Measurements from ENCODE around the gene PIGW. TPM values are rescaled to one million over a fixed set of nuclear protein-coding genes. Genes with fewer than 3 reads are reported as not detected.

The PIGW gene
- polyA plus RNA-seq, 1 donor from 2014 or later = 5.4 TPM

DNA sequence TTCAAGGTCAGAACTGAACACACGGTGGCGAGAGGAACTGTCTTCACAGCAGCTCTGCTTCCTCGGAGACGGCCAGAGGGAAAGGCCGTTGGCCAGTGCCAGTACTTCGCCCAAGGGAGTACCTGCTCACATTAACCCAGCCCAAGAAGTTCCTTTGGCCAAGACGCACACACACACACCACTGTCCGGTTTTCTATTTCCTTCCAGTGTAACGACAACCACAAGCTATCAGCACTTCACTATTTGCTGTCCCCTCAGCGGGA is 9.2 kb downstream of the PIGW start:
- peaks cover 4% of the 10 kb centered on the region for H3F3A ChIP-seq (ENCODE audit: insufficient read depth, low read length, poor library complexity, severe bottlenecking)
- no peak for TF ChIP-seq MXI1 (conservative IDR thresholded peaks at IDR 0.05; ENCODE audit: poor library complexity, severe bottlenecking)
- TF ChIP-seq SMC3 (conservative IDR thresholded peaks at IDR 0.05; ENCODE audit: poor library complexity) = no peak
- no peak for TF ChIP-seq POLR2AphosphoS5 (IDR thresholded peaks at IDR 0.05)
- TF ChIP-seq RAD21 (conservative IDR thresholded peaks at IDR 0.05) = no peak
- TF ChIP-seq, protein P1, sequence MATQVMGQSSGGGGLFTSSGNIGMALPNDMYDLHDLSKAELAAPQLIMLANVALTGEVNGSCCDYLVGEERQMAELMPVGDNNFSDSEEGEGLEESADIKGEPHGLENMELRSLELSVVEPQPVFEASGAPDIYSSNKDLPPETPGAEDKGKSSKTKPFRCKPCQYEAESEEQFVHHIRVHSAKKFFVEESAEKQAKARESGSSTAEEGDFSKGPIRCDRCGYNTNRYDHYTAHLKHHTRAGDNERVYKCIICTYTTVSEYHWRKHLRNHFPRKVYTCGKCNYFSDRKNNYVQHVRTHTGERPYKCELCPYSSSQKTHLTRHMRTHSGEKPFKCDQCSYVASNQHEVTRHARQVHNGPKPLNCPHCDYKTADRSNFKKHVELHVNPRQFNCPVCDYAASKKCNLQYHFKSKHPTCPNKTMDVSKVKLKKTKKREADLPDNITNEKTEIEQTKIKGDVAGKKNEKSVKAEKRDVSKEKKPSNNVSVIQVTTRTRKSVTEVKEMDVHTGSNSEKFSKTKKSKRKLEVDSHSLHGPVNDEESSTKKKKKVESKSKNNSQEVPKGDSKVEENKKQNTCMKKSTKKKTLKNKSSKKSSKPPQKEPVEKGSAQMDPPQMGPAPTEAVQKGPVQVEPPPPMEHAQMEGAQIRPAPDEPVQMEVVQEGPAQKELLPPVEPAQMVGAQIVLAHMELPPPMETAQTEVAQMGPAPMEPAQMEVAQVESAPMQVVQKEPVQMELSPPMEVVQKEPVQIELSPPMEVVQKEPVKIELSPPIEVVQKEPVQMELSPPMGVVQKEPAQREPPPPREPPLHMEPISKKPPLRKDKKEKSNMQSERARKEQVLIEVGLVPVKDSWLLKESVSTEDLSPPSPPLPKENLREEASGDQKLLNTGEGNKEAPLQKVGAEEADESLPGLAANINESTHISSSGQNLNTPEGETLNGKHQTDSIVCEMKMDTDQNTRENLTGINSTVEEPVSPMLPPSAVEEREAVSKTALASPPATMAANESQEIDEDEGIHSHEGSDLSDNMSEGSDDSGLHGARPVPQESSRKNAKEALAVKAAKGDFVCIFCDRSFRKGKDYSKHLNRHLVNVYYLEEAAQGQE (IDR thresholded peaks at IDR 0.05; ENCODE audit: borderline replicate concordance) = no peak
- no peak for TF ChIP-seq EZH2 (IDR thresholded peaks at IDR 0.05; ENCODE audit: borderline replicate concordance, insufficient read depth, low read length, poor library complexity, severe bottlenecking)
- no peak for TF ChIP-seq TAF1 (IDR thresholded peaks at IDR 0.05; ENCODE audit: low read depth)
- TF ChIP-seq, protein P2, sequence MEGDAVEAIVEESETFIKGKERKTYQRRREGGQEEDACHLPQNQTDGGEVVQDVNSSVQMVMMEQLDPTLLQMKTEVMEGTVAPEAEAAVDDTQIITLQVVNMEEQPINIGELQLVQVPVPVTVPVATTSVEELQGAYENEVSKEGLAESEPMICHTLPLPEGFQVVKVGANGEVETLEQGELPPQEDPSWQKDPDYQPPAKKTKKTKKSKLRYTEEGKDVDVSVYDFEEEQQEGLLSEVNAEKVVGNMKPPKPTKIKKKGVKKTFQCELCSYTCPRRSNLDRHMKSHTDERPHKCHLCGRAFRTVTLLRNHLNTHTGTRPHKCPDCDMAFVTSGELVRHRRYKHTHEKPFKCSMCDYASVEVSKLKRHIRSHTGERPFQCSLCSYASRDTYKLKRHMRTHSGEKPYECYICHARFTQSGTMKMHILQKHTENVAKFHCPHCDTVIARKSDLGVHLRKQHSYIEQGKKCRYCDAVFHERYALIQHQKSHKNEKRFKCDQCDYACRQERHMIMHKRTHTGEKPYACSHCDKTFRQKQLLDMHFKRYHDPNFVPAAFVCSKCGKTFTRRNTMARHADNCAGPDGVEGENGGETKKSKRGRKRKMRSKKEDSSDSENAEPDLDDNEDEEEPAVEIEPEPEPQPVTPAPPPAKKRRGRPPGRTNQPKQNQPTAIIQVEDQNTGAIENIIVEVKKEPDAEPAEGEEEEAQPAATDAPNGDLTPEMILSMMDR (IDR thresholded peaks at IDR 0.05; ENCODE audit: poor library complexity, severe bottlenecking) = no peak
- peak overlapping the region; percentile 99 for H3K4me3 ChIP-seq (ENCODE audit: low read length)
- H3K36me3 ChIP-seq (ENCODE audit: insufficient read depth, low read length) = no peaks in the 10 kb centered on the region
- peaks cover 34% of the 10 kb centered on the region for H3K79me2 ChIP-seq (replicated peaks; ENCODE audit: insufficient read depth, low read length)
- H3K9ac ChIP-seq (ENCODE audit: low read length) = peak overlapping the region; percentile 100
- peak overlapping the region; percentile 99 for H2AFZ ChIP-seq (ENCODE audit: low read depth, low read length)
- no peaks in the 10 kb centered on the region for H3K9me2 ChIP-seq (ENCODE audit: insufficient read depth, low read length)
- peak overlapping the region; percentile 99 for H3K27ac ChIP-seq (ENCODE audit: low read length)
- no peaks in the 10 kb centered on the region for H4K20me1 ChIP-seq (ENCODE audit: insufficient read depth)
- no peaks in the 10 kb centered on the region for H3K9me3 ChIP-seq (ENCODE audit: low read length)
- H3K27me3 ChIP-seq (ENCODE audit: insufficient read depth, low read depth, low read length) = no peaks in the 10 kb centered on the region
- peak overlapping the region; percentile 49 for H3K4me2 ChIP-seq (ENCODE audit: low read length)

DNA sequence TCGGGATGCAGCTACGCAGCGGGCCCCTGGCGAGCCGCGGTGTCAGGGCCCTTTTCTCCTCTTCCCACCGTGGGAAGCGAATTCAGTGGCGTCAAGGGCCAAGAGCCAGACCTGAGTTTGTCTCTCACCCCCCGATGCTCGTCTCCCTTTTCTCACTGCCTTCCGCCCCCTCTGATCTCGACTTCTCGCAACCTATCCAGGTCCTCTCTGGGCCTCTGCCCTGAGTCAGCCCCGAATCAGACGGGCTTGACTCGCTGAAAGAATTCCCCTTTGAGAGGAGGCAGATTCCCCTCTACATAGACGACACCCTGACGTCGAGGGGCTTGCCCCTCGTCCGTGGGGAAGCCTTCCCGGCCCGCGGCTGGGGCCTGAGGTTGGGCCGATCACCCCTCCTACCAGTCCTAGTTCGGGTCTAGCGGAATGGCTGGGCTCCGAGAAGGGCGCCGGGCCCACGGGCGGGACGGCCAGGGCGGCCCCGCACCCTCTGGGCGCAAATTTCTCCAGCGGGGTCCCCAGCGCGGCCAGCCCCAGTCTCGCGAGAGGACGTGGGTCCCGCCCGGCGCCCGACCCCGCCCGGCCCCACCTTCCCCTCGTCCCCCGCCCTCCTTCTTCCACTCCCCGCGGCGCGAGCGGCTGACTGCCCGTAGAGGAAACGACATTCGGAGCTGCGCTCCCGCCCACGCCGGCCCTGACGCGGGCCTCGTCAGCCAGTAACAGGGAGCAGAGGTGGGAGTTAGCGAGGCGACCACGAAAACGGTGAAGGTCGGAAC is 9.7 kb downstream of the PIGW start, which contains the start of gene GGNBP2:
GGNBP2 (plus strand) TSS at position 613 of the 770 bp plus-strand sequence. CDS start 806 bp downstream, outside the sequence.
- peak within 1 kb of the TSS; percentile 100 for H3K9ac ChIP-seq (ENCODE audit: low read length)
- H3K9me2 ChIP-seq (ENCODE audit: insufficient read depth, low read length) = no peaks in the 10 kb centered on the region
- peak within 1 kb of the TSS; percentile 99 for H2AFZ ChIP-seq (ENCODE audit: low read depth, low read length)
- H4K20me1 ChIP-seq (ENCODE audit: insufficient read depth) = no peaks in the 10 kb centered on the region
- peak; percentile 82 for TF ChIP-seq POLR2AphosphoS5 (IDR thresholded peaks at IDR 0.05)
- TF ChIP-seq RAD21 (conservative IDR thresholded peaks at IDR 0.05) = no peak
- no peak for TF ChIP-seq TAF1 (IDR thresholded peaks at IDR 0.05; ENCODE audit: low read depth)
- peak; percentile 39 for TF ChIP-seq MXI1 (conservative IDR thresholded peaks at IDR 0.05; ENCODE audit: poor library complexity, severe bottlenecking)
- TF ChIP-seq, protein P2 (IDR thresholded peaks at IDR 0.05; ENCODE audit: poor library complexity, severe bottlenecking) = no peak
- no peak for TF ChIP-seq SMC3 (conservative IDR thresholded peaks at IDR 0.05; ENCODE audit: poor library complexity)
- TF ChIP-seq, protein P1 (IDR thresholded peaks at IDR 0.05; ENCODE audit: borderline replicate concordance) = peak; percentile 63
- H3K27me3 ChIP-seq (ENCODE audit: insufficient read depth, low read depth, low read length) = no peaks in the 10 kb centered on the region
- H3K36me3 ChIP-seq (ENCODE audit: insufficient read depth, low read length) = no peaks in the 10 kb centered on the region
- H3F3A ChIP-seq (ENCODE audit: insufficient read depth, low read length, poor library complexity, severe bottlenecking) = peaks cover 4% of the 10 kb centered on the region
- peak within 1 kb of the TSS; percentile 99 for H3K4me3 ChIP-seq (ENCODE audit: low read length)
- peaks cover 39% of the 10 kb centered on the region for H3K79me2 ChIP-seq (replicated peaks; ENCODE audit: insufficient read depth, low read length)
- H3K27ac ChIP-seq (ENCODE audit: low read length) = peak within 1 kb of the TSS; percentile 99
- H3K4me2 ChIP-seq (ENCODE audit: low read length) = peak within 1 kb of the TSS; percentile 49
- no peaks in the 10 kb centered on the region for H3K9me3 ChIP-seq (ENCODE audit: low read length)
